HepG2 (cell line): ENCODE data around the gene PML. TPM values are rescaled to one million over a fixed set of nuclear protein-coding genes. Genes with fewer than 3 reads are reported as not detected.

Source experiments
- BRCA1 ChIP-seq: sonication (generic); formaldehyde crosslinking; IDR thresholded peaks from 2 replicates; pipeline ENCODE4 v1.4.0; 2020; ENCODE audit warnings: missing genetic modification reagents
- CEBPZ ChIP-seq: IDR thresholded peaks from 2 replicates; pipeline ENCODE4 v1.6.1; 2012; ENCODE audit warnings: low read length, improper control_type of control experiment
- ELF3 ChIP-seq: IDR thresholded peaks from 2 replicates; pipeline ENCODE4 v1.6.1; 2016; ENCODE audit warnings: missing genetic modification reagents, missing compliant biosample characterization
- EP300 ChIP-seq, 3 experiments: sonication (generic) in 1 of 3; formaldehyde crosslinking in 1 of 3; IDR thresholded peaks; 2 replicates each; pipeline versions ENCODE4 v1.5.1 to v1.6.1; 2011 to 2020; ENCODE audit warnings: low read depth in 2 of 3, low read length in 2 of 3, borderline replicate concordance in 1 of 3, improper control_type of control experiment in 1 of 3, mild to moderate bottlenecking in 1 of 3, missing genetic modification reagents in 1 of 3, moderate library complexity in 1 of 3
- IKZF1 ChIP-seq: fragments of 450-650 bp; IDR thresholded peaks from 2 replicates; pipeline ENCODE4 v1.7.1; 2016
- IKZF4 ChIP-seq: sonication (generic); formaldehyde crosslinking; IDR thresholded peaks from 2 replicates; pipeline ENCODE4 v1.5.1; 2020; ENCODE audit warnings: borderline replicate concordance, mild to moderate bottlenecking, low read depth, missing genetic modification reagents; ENCODE audit errors: not compliant biosample characterization
- ISX ChIP-seq: sonication (generic); formaldehyde crosslinking; conservative IDR thresholded peaks from 2 replicates; pipeline ENCODE4 v1.5.0; 2020; ENCODE audit warnings: missing genetic modification reagents
- KLF12 ChIP-seq: sonication (generic); formaldehyde crosslinking; IDR thresholded peaks from 2 replicates; pipeline ENCODE4 v1.4.0; 2020; ENCODE audit warnings: missing genetic modification reagents, borderline replicate concordance
- NFE2L1 ChIP-seq: sonication (generic); formaldehyde crosslinking; IDR thresholded peaks from 2 replicates; pipeline ENCODE4 v1.4.0; 2020; ENCODE audit warnings: missing genetic modification reagents, mild to moderate bottlenecking, borderline replicate concordance
- NFRKB ChIP-seq: fragments of 450-650 bp; IDR thresholded peaks from 2 replicates; pipeline ENCODE4 v1.6.1; 2017
- PHF20 ChIP-seq: sonication (generic); formaldehyde crosslinking; IDR thresholded peaks from 2 replicates; pipeline ENCODE4 v1.5.0; 2020; ENCODE audit warnings: mild to moderate bottlenecking, missing genetic modification reagents
- RBAK ChIP-seq: sonication (generic); formaldehyde crosslinking; IDR thresholded peaks from 2 replicates; pipeline ENCODE4 v1.5.1; 2020; ENCODE audit warnings: mild to moderate bottlenecking, missing genetic modification reagents
- TCF7 ChIP-seq: sonication (generic); IDR thresholded peaks from 2 replicates; pipeline ENCODE4 v1.6.1; 2016; ENCODE audit warnings: antibody characterized with exemption, low read depth
- TP53 ChIP-seq: sonication (generic); formaldehyde crosslinking; conservative IDR thresholded peaks from 2 replicates; pipeline ENCODE4 v1.4.0; 2020; ENCODE audit warnings: missing genetic modification reagents
- ZBTB21 ChIP-seq: sonication (generic); formaldehyde crosslinking; IDR thresholded peaks from 2 replicates; pipeline ENCODE4 v1.4.0; 2020; ENCODE audit warnings: missing genetic modification reagents
- ZBTB42 ChIP-seq: sonication (generic); formaldehyde crosslinking; IDR thresholded peaks from 2 replicates; pipeline ENCODE4 v1.5.0; 2020; ENCODE audit warnings: mild to moderate bottlenecking, missing genetic modification reagents
- ZFAT ChIP-seq: sonication (generic); formaldehyde crosslinking; conservative IDR thresholded peaks from 2 replicates; pipeline ENCODE4 v1.8.1; 2023; ENCODE audit warnings: missing genetic modification reagents, inconsistent platforms
- ZKSCAN8 ChIP-seq: IDR thresholded peaks from 2 replicates; pipeline ENCODE4 v1.6.1; 2016; ENCODE audit warnings: borderline replicate concordance, missing genetic modification reagents, missing compliant biosample characterization
- ZNF124 ChIP-seq: sonication (generic); formaldehyde crosslinking; IDR thresholded peaks from 2 replicates; pipeline ENCODE4 v1.4.0; 2020; ENCODE audit warnings: missing genetic modification reagents
- ZNF331 ChIP-seq: sonication (generic); formaldehyde crosslinking; IDR thresholded peaks from 2 replicates; pipeline ENCODE4 v1.4.0; 2020; ENCODE audit warnings: missing genetic modification reagents
- ZNF333 ChIP-seq: sonication (generic); formaldehyde crosslinking; IDR thresholded peaks from 2 replicates; pipeline ENCODE4 v1.4.0; 2020; ENCODE audit warnings: mild to moderate bottlenecking, missing genetic modification reagents, borderline replicate concordance
- ZNF350 ChIP-seq: sonication (generic); formaldehyde crosslinking; IDR thresholded peaks from 2 replicates; pipeline ENCODE4 v1.4.0; 2020; ENCODE audit warnings: mild to moderate bottlenecking, low read depth, missing genetic modification reagents, borderline replicate concordance
- ZNF451 ChIP-seq: sonication (generic); formaldehyde crosslinking; IDR thresholded peaks from 2 replicates; pipeline ENCODE4 v1.5.0; 2020; ENCODE audit warnings: mild to moderate bottlenecking, missing genetic modification reagents
- ZNF782 ChIP-seq: sonication (generic); formaldehyde crosslinking; IDR thresholded peaks from 2 replicates; pipeline ENCODE4 v1.4.0; 2020; ENCODE audit warnings: missing genetic modification reagents, mild to moderate bottlenecking, borderline replicate concordance
- ZNF891 ChIP-seq: sonication (generic); formaldehyde crosslinking; IDR thresholded peaks from 2 replicates; pipeline ENCODE4 v1.5.0; 2020; ENCODE audit warnings: mild to moderate bottlenecking, missing genetic modification reagents
- ZSCAN29 ChIP-seq: sonication (generic); formaldehyde crosslinking; conservative IDR thresholded peaks from 2 replicates; pipeline ENCODE4 v1.4.0; 2020; ENCODE audit warnings: mild to moderate bottlenecking, missing genetic modification reagents
- polyA plus RNA-seq, 8 experiments: library from polyadenylated mRNA; depleted of rRNA in 3 of 8; stranded (reverse) in 7 of 8; unstranded in 1 of 8; fragments of >200 nt; fragmentation: Illumina TruSeq in 4 of 8; extraction: Trizol in 4 of 8; gene quantifications; 2 replicates each; pipeline versions ENCODE4 v1.2.1 to v1.2.3, GENCODE V29; 2011 to 2016; ENCODE audit warnings: low read depth in 4 of 8, missing spikeins in 1 of 8, mixed read lengths in 1 of 8; ENCODE audit not compliant: insufficient read depth in 1 of 8
- total RNA-seq, 5 experiments: library from RNA; depleted of rRNA; stranded (reverse); fragments of >200 nt; fragmentation: Illumina TruSeq; extraction: Trizol; gene quantifications; 2 replicates each; pipeline ENCODE4 v1.2.3, GENCODE V29; 2016; ENCODE audit warnings: low read depth in 1 of 5
- TF ChIP-seq, protein P1 (sequence below): sonication (generic); formaldehyde crosslinking; IDR thresholded peaks from 2 replicates; pipeline ENCODE4 v1.5.1; 2020; ENCODE audit warnings: missing genetic modification reagents, mild to moderate bottlenecking, borderline replicate concordance
- TF ChIP-seq, protein P2 (sequence below): IDR thresholded peaks from 2 replicates; pipeline ENCODE4 v1.6.1; 2016; ENCODE audit warnings: missing genetic modification reagents, missing compliant biosample characterization

Gene PML
- total and polyA plus RNA-seq, 2 of the 13 experiments (the other 11 are each of a cell fraction or from before 2014, with no cell fraction given), result 2.9 to 3.9 TPM

DNA sequence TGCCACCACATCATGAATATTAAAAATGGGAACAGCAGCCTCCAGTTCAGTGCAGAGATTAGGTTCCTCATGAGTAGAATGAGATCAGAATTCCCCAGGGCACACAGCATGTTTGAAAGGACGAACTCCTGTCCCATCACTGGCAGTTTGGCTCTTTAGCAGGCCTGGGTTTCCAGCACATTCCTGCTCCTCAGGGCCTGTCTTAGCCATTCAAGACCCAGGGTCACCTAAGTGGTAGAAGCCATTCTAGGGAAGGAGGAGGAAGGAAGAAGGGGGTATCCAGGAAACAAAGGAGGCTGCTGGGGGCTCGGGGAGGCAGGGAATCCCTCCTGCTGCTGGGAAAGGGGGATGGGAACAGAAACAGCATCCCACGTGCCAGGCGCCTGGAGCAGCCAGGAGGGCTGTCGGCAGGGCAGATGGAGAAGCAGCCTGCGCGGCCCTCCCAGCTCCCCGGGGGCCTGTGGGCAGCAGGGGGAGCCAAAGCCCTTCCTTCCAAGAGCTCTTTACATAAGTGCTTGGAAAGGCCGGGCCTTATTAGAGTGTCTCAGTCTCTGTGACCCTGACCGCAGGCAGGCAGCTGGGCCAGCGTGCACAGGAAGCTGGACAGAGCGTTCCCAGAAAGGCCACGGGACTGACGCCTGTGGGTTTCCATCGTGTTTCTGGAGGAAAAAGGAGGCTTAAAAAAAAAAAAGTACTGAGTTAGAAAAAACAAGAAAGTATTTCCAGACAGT, 43.5 kb upstream of the PML start (continued):
- TF ChIP-seq ZNF782, result no peak
- no peak for TF ChIP-seq EP300 (IDR thresholded peaks at IDR 0.05; ENCODE audit: low read depth in 2 of 2, low read length in 2 of 2)
- no peak for TF ChIP-seq EP300 (CRISPR knock-in tag; IDR thresholded peaks at IDR 0.05; ENCODE audit: borderline replicate concordance)
- no peak for TF ChIP-seq ZNF891
- TF ChIP-seq ZBTB42 (CRISPR knock-in tag), result no peak
- peak; percentile 54; the same call in 1 of the 2 replicates for TF ChIP-seq ZNF331 (CRISPR knock-in tag)
- TF ChIP-seq IKZF1, result no peak
- TF ChIP-seq, protein P1, sequence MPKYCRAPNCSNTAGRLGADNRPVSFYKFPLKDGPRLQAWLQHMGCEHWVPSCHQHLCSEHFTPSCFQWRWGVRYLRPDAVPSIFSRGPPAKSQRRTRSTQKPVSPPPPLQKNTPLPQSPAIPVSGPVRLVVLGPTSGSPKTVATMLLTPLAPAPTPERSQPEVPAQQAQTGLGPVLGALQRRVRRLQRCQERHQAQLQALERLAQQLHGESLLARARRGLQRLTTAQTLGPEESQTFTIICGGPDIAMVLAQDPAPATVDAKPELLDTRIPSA (CRISPR knock-in tag), result no peak
- TF ChIP-seq IKZF4, result no peak
- TF ChIP-seq ISX (CRISPR knock-in tag), result no peak
- no peak for TF ChIP-seq NFRKB
- no peak for TF ChIP-seq TP53
- no peak for TF ChIP-seq BRCA1 (CRISPR knock-in tag)
- TF ChIP-seq ZNF333 (CRISPR knock-in tag), result no peak
- TF ChIP-seq RBAK (CRISPR knock-in tag), result no peak
- no peak for TF ChIP-seq KLF12 (CRISPR knock-in tag)
- TF ChIP-seq ELF3 (CRISPR knock-in tag), result peak; percentile 27; the same call in 1 of the 2 replicates
- no peak for TF ChIP-seq TCF7
- TF ChIP-seq NFE2L1 (CRISPR knock-in tag), result no peak
- TF ChIP-seq, protein P2, sequence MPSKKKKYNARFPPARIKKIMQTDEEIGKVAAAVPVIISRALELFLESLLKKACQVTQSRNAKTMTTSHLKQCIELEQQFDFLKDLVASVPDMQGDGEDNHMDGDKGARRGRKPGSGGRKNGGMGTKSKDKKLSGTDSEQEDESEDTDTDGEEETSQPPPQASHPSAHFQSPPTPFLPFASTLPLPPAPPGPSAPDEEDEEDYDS (CRISPR knock-in tag), result peak; percentile 47; the same call in 1 of the 2 replicates
- TF ChIP-seq ZBTB21 (CRISPR knock-in tag), result no peak
- no peak for TF ChIP-seq ZNF451 (CRISPR knock-in tag)
- no peak for TF ChIP-seq ZNF124 (CRISPR knock-in tag)
- no peak for TF ChIP-seq ZSCAN29 (CRISPR knock-in tag)
- no peak for TF ChIP-seq ZNF350 (CRISPR knock-in tag)
- TF ChIP-seq ZFAT (CRISPR knock-in tag), result no peak
- no peak for TF ChIP-seq CEBPZ
- peak; percentile 22; the same call in 1 of the 2 replicates for TF ChIP-seq ZKSCAN8 (CRISPR knock-in tag)
- no peak for TF ChIP-seq PHF20 (CRISPR knock-in tag)
